ENCODE data around the gene KRTAP5-2.

GRCh38 chr11:1638344-1638743 lies 40.2 kb upstream of the KRTAP5-2 start:
- no peak for TF ChIP-seq CTCF (IDR thresholded peaks at IDR 0.05; ENCODE audit: low read length)
- TF ChIP-seq EZH2 (IDR thresholded peaks at IDR 0.05; ENCODE audit: borderline replicate concordance, low read length): no peak

Measured in OCI-LY1 (cell line).